SH-SY5Y (cell line): ENCODE data around the gene SCO2.

ENCODE experiments used
- GATA2 ChIP-seq: IDR thresholded peaks from 2 replicates; pipeline ENCODE4 v1.6.1; 2011; ENCODE audit warnings: mild to moderate bottlenecking, low read depth, low read length
- GATA3 ChIP-seq: IDR thresholded peaks from 2 replicates; pipeline ENCODE4 v1.6.1; 2011; ENCODE audit warnings: low read depth, mild to moderate bottlenecking, low read length, moderate library complexity

GRCh38 chr22:50525104-50525857 lies at the start of gene SCO2:
- no peak for TF ChIP-seq GATA3
- peak; percentile 28; the same call in 1 of the 2 replicates for TF ChIP-seq GATA2
